ENCODE data around the gene FCHO1.

DNA sequence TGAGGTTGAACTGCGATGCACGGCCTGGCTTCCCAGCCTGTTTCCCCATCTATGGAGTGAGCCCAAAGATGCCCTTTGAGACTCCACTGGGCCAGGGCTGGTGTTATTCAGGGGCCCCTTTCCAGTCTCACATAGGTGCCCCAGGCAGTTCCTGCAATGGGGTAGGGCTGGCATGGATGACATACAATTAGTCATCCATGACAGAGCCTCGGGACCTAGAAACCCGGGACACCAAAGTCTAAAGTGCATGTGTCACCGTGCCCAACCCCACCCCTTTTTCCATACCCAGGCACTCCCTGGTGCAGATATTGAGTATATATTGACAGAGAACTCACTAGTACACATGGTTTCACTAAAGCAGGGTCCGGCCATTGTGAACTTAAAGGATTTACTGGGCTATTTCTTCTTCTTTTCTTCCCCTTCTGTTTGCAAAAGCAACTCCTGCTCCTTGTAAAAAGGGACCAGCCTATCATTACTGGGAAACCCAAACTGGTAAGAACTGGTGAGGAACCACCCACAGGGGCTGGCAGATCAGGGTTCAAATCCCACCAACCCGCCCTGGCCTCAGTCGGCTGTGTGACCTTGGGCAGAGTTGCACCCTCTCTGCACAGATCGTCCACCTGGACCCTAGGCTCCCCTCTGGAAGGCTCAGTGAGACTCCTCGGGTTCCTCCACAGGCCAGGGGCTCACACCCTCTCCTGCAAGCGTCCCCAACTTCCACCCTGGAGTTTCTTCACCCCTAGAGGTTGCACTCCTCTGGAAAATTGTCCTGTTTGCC, 46.3 kb downstream of the FCHO1 start:
- TF ChIP-seq, protein P1, sequence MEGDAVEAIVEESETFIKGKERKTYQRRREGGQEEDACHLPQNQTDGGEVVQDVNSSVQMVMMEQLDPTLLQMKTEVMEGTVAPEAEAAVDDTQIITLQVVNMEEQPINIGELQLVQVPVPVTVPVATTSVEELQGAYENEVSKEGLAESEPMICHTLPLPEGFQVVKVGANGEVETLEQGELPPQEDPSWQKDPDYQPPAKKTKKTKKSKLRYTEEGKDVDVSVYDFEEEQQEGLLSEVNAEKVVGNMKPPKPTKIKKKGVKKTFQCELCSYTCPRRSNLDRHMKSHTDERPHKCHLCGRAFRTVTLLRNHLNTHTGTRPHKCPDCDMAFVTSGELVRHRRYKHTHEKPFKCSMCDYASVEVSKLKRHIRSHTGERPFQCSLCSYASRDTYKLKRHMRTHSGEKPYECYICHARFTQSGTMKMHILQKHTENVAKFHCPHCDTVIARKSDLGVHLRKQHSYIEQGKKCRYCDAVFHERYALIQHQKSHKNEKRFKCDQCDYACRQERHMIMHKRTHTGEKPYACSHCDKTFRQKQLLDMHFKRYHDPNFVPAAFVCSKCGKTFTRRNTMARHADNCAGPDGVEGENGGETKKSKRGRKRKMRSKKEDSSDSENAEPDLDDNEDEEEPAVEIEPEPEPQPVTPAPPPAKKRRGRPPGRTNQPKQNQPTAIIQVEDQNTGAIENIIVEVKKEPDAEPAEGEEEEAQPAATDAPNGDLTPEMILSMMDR (IDR thresholded peaks at IDR 0.05), result no peak
- TF ChIP-seq EZH2phosphoT487 (IDR thresholded peaks at IDR 0.05), result no peak

Data from neural progenitor cell (in vitro differentiated cells).